ENCODE data around the gene ABR. TPM values are rescaled to one million over a fixed set of nuclear protein-coding genes. Genes with fewer than 3 reads are reported as not detected.

Gene ABR
- total and polyA plus RNA-seq, 2 of the 13 experiments (the other 11 are each of a cell fraction or from before 2014, with no cell fraction given): 12.4 to 40.4 TPM

DNA sequence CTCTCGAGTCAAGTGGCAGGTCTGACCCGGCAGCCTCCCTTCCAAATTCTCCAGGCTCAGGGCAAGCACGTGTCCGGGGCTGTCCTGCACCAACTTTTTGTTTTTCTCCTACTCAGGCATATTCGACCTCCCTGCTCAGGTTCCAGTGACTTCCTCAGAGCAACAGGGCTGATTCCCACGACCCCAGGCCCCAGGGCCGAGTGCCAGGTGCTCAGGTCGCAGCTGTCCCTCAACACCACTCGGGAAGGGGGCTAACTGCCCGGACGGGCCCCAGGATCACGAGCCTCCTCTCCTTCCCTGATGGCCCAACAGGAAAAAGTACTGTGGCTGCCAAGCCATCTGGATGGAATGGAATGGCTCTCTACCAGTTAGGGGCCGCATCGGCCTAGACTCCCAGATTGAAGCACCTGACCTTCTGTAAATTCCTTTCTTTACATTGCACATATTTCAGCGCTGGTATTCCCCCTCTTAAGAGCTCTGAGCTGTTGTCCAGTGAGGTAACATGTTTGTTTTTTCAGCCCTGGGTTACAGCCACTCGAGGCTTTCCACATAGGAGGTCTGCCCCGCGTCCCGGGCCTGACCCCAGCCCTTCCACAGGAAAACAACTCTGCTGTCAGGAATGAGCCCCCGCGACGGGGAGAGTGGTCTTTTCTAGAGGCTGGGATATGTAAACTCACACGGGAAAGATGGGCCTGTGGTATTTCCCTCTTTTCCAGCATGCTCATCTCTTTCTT is 225.2 kb downstream of the ABR start (continued):
- TF ChIP-seq, protein P1, sequence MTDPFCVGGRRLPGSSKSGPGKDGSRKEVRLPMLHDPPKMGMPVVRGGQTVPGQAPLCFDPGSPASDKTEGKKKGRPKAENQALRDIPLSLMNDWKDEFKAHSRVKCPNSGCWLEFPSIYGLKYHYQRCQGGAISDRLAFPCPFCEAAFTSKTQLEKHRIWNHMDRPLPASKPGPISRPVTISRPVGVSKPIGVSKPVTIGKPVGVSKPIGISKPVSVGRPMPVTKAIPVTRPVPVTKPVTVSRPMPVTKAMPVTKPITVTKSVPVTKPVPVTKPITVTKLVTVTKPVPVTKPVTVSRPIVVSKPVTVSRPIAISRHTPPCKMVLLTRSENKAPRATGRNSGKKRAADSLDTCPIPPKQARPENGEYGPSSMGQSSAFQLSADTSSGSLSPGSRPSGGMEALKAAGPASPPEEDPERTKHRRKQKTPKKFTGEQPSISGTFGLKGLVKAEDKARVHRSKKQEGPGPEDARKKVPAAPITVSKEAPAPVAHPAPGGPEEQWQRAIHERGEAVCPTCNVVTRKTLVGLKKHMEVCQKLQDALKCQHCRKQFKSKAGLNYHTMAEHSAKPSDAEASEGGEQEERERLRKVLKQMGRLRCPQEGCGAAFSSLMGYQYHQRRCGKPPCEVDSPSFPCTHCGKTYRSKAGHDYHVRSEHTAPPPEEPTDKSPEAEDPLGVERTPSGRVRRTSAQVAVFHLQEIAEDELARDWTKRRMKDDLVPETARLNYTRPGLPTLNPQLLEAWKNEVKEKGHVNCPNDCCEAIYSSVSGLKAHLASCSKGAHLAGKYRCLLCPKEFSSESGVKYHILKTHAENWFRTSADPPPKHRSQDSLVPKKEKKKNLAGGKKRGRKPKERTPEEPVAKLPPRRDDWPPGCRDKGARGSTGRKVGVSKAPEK (CRISPR knock-in tag; IDR thresholded peaks at IDR 0.05; ENCODE audit: borderline replicate concordance): no peak
- no peak for TF ChIP-seq JARID2 (CRISPR knock-in tag; IDR thresholded peaks at IDR 0.05; ENCODE audit: insufficient replicate concordance)
- TF ChIP-seq, protein P2, sequence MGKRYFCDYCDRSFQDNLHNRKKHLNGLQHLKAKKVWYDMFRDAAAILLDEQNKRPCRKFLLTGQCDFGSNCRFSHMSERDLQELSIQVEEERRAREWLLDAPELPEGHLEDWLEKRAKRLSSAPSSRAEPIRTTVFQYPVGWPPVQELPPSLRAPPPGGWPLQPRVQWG (CRISPR knock-in tag; IDR thresholded peaks at IDR 0.05; ENCODE audit: borderline replicate concordance, low read depth): no peak
- no peak for TF ChIP-seq ZNF335 (CRISPR knock-in tag; IDR thresholded peaks at IDR 0.05)
- TF ChIP-seq ATRX (CRISPR knock-in tag; IDR thresholded peaks at IDR 0.05; ENCODE audit: borderline replicate concordance): no peak
- no peak for TF ChIP-seq HOXA3 (CRISPR knock-in tag; IDR thresholded peaks at IDR 0.05)
- no peak for TF ChIP-seq RARG (CRISPR knock-in tag; IDR thresholded peaks at IDR 0.05; ENCODE audit: low read depth)
- no peak for TF ChIP-seq SRSF4 (IDR thresholded peaks at IDR 0.05; ENCODE audit: low read depth, low read length, poor library complexity, severe bottlenecking)
- no peak for TF ChIP-seq SP5 (CRISPR knock-in tag; IDR thresholded peaks at IDR 0.05; ENCODE audit: borderline replicate concordance, low read depth)
- no peak for TF ChIP-seq ESRRA (CRISPR knock-in tag; IDR thresholded peaks at IDR 0.05; ENCODE audit: low read depth)
- TF ChIP-seq PAWR (CRISPR knock-in tag; IDR thresholded peaks at IDR 0.05; ENCODE audit: borderline replicate concordance): no peak
- no peak for TF ChIP-seq NFE2 (CRISPR knock-in tag; IDR thresholded peaks at IDR 0.05)
- no peak for TF ChIP-seq NKX3-1 (CRISPR knock-in tag; IDR thresholded peaks at IDR 0.05)
- no peak for TF ChIP-seq ATF7 (IDR thresholded peaks at IDR 0.05)
- no peak for TF ChIP-seq ATF7 (CRISPR knock-in tag; IDR thresholded peaks at IDR 0.05)
- TF ChIP-seq, protein P3, sequence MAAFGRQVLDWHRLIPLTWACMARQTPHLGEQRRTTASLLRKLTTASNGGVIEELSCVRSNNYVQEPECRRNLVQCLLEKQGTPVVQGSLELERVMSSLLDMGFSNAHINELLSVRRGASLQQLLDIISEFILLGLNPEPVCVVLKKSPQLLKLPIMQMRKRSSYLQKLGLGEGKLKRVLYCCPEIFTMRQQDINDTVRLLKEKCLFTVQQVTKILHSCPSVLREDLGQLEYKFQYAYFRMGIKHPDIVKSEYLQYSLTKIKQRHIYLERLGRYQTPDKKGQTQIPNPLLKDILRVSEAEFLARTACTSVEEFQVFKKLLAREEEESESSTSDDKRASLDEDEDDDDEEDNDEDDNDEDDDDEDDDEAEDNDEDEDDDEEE (CRISPR knock-in tag; IDR thresholded peaks at IDR 0.05): no peak
- TF ChIP-seq ZNF274 (CRISPR knock-in tag; IDR thresholded peaks at IDR 0.05): no peak
- TF ChIP-seq ONECUT2 (CRISPR knock-in tag; IDR thresholded peaks at IDR 0.05): no peak
- TF ChIP-seq SMARCE1 (IDR thresholded peaks at IDR 0.05; ENCODE audit: borderline replicate concordance): no peak
- no peak for TF ChIP-seq ZFAT (CRISPR knock-in tag; conservative IDR thresholded peaks at IDR 0.05)
